GM23338 (cell line): ENCODE measurements around the gene RFX8. TPM values are rescaled to one million over a fixed set of nuclear protein-coding genes. Genes with fewer than 3 reads are reported as not detected.

Source experiments
- ATAC-seq: fragments of 200-7000 bp; cut with Tn5 transposase; 3 replicates; pipeline ENCODE4 v1.9.1; 2020
- DNase-seq: peaks from one replicate; pipeline ENCODE4 v3.0.0-alpha.2; 2015; ENCODE audit warnings: low spot score
- H2AFZ ChIP-seq: fragments of 200-600 bp; sonication (generic); 2 replicates; pipeline ENCODE4 v1.8.0; 2016; ENCODE audit warnings: antibody characterized with exemption, mild to moderate bottlenecking, moderate library complexity
- H3F3A ChIP-seq: fragments of 200-600 bp; sonication (generic); replicated peaks from 2 replicates; pipeline ENCODE4 v1.8.0; 2017; ENCODE audit warnings: antibody characterized with exemption, mixed run types, low read depth
- H3K27ac ChIP-seq: fragments of 200-600 bp; sonication (generic); 2 replicates; pipeline ENCODE4 v1.6.1; 2016; ENCODE audit warnings: low read depth
- H3K27me3 ChIP-seq: fragments of 200-600 bp; sonication (generic); 2 replicates; pipeline ENCODE4 v1.8.0; 2016; ENCODE audit warnings: mild to moderate bottlenecking, mixed run types, moderate library complexity; ENCODE audit not compliant: insufficient read depth
- H3K36me3 ChIP-seq: fragments of 200-600 bp; sonication (generic); 2 replicates; pipeline ENCODE4 v1.8.0; 2016; ENCODE audit warnings: mild to moderate bottlenecking; ENCODE audit not compliant: insufficient read depth
- H3K4me1 ChIP-seq: fragments of 200-600 bp; sonication (generic); 2 replicates; pipeline ENCODE4 v1.8.0; 2016; ENCODE audit warnings: mild to moderate bottlenecking, moderate library complexity; ENCODE audit not compliant: insufficient read depth
- H3K4me2 ChIP-seq: fragments of 200-600 bp; sonication (generic); 2 replicates; pipeline ENCODE4 v1.7.1; 2017; ENCODE audit warnings: mixed run types
- H3K4me3 ChIP-seq: fragments of 200-600 bp; sonication (generic); 2 replicates; pipeline ENCODE4 v1.6.1; 2016; ENCODE audit warnings: mixed run types
- H3K79me2 ChIP-seq: fragments of 200-600 bp; sonication (generic); replicated peaks from 2 replicates; pipeline ENCODE4 v1.8.0; 2017; ENCODE audit warnings: mild to moderate bottlenecking; ENCODE audit not compliant: insufficient read depth
- H3K9me2 ChIP-seq: fragments of 200-600 bp; sonication (generic); 2 replicates; pipeline ENCODE4 v1.8.0; 2017; ENCODE audit not compliant: insufficient read depth
- H4K20me1 ChIP-seq: fragments of 200-600 bp; sonication (generic); replicated peaks from 2 replicates; pipeline ENCODE4 v1.8.0; 2017; ENCODE audit warnings: mild to moderate bottlenecking; ENCODE audit not compliant: insufficient read depth
- H3K27ac Mint-ChIP-seq: 2 replicates; pipeline ENCODE4 v1.8.0; 2020; ENCODE audit warnings: inconsistent platforms, mild to moderate bottlenecking, moderate library complexity, mixed read lengths
- H3K27me3 Mint-ChIP-seq: 3 replicates; pipeline ENCODE4 v1.8.0; 2022; ENCODE audit warnings: low read depth, mild to moderate bottlenecking, moderate library complexity, mixed read lengths, inconsistent platforms; ENCODE audit not compliant: insufficient read depth, poor library complexity
- H3K36me3 Mint-ChIP-seq: 3 replicates; pipeline ENCODE4 v1.8.0; 2021; ENCODE audit warnings: low read depth, mild to moderate bottlenecking, inconsistent platforms, moderate library complexity, mixed read lengths
- H3K4me1 Mint-ChIP-seq: 3 replicates; pipeline ENCODE4 v1.8.0; 2020; ENCODE audit warnings: mild to moderate bottlenecking, inconsistent platforms, mixed read lengths
- H3K4me3 Mint-ChIP-seq: 3 replicates; pipeline ENCODE4 v1.8.0; 2021; ENCODE audit warnings: moderate library complexity, mild to moderate bottlenecking, inconsistent platforms, mixed read lengths
- H3K9me3 Mint-ChIP-seq: 3 replicates; pipeline ENCODE4 v1.8.0; 2020; ENCODE audit warnings: moderate library complexity, mild to moderate bottlenecking, inconsistent platforms, mixed read lengths
- CREB1 ChIP-seq: fragments of 250-450 bp; sonication (Bioruptor Pico); IDR thresholded peaks from 2 replicates; pipeline ENCODE4 v1.5.0; 2020; ENCODE audit warnings: low read depth, mild to moderate bottlenecking, moderate library complexity
- CTCF ChIP-seq, 2 experiments: fragments of 200-600 bp in 1 of 2; sonication (generic) in 1 of 2; conservative IDR thresholded peaks; 2 replicates each; pipeline versions ENCODE4 v1.5.1 to v1.6.1; 2016 to 2017; ENCODE audit warnings: antibody characterized with exemption in 2 of 2, low read depth in 2 of 2, mild to moderate bottlenecking in 2 of 2, moderate library complexity in 1 of 2
- ETS1 ChIP-seq: IDR thresholded peaks from 2 replicates; pipeline ENCODE4 v1.6.1; 2016; ENCODE audit warnings: antibody characterized with exemption
- EZH2phosphoT487 ChIP-seq: fragments of 200-600 bp; sonication (generic); IDR thresholded peaks from one replicate; pipeline ENCODE4 v1.8.1; 2018; ENCODE audit warnings: antibody characterized with exemption; ENCODE audit not compliant: unreplicated experiment
- JUNB ChIP-seq: IDR thresholded peaks from one replicate; pipeline ENCODE4 v1.6.1; 2016; ENCODE audit warnings: antibody characterized with exemption; ENCODE audit not compliant: unreplicated experiment
- REST ChIP-seq: IDR thresholded peaks from one replicate; pipeline ENCODE4 v1.6.1; 2018; ENCODE audit warnings: antibody characterized with exemption; ENCODE audit not compliant: unreplicated experiment
- STAT1 ChIP-seq: IDR thresholded peaks from one replicate; pipeline ENCODE4 v1.6.1; 2016; ENCODE audit warnings: antibody characterized with exemption; ENCODE audit not compliant: unreplicated experiment
- ZNF114 ChIP-seq: fragments of 250-450 bp; sonication (Bioruptor Pico); IDR thresholded peaks from 2 replicates; pipeline ENCODE4 v1.5.0; 2020; ENCODE audit warnings: mild to moderate bottlenecking, moderate library complexity
- ZNF331 ChIP-seq: fragments of 250-450 bp; sonication (Bioruptor Pico); IDR thresholded peaks from 2 replicates; pipeline ENCODE4 v1.5.0; 2020; ENCODE audit warnings: low read depth, mild to moderate bottlenecking, moderate library complexity
- ZNF462 ChIP-seq: fragments of 250-450 bp; sonication (Bioruptor Pico); IDR thresholded peaks from 2 replicates; pipeline ENCODE4 v1.5.0; 2020; ENCODE audit warnings: mild to moderate bottlenecking, moderate library complexity
- polyA plus RNA-seq: library from polyadenylated mRNA; unstranded; fragments of >200 nt; fragmentation: Nextera tagmentation; extraction: Ambion mirVana; gene quantifications from 2 replicates; pipeline ENCODE4 v1.2.1, GENCODE V29; 2016
- total RNA-seq: library from RNA; depleted of rRNA; stranded (reverse); fragments of >200 nt; shearing (Covaris generic); gene quantifications from 2 replicates; pipeline ENCODE4 v1.2.3, GENCODE V29; 2014

RFX8 gene
- total and polyA plus RNA-seq, 2 experiments from 2014 or later: 0.65 to 1.5 TPM

GRCh38 chr2:101412092-101412694 lies 62.7 kb downstream of the RFX8 start (continued):
- TF ChIP-seq CTCF (conservative IDR thresholded peaks at IDR 0.05; ENCODE audit: low read depth in 2 of 2): no peak
- no peak for TF ChIP-seq JUNB
- TF ChIP-seq ZNF114 (CRISPR knock-in tag): no peak

- H3K4me1 Mint-ChIP-seq: peaks cover 12% of the 10 kb centered on the region; the same call in 2 of the 3 replicates
- H3K79me2 ChIP-seq: no peaks in the 10 kb centered on the region
- no peaks in the 10 kb centered on the region; the same call in 2 of the 3 replicates for H3K36me3 Mint-ChIP-seq
- H3K27ac ChIP-seq: no peak overlapping the region
- H3K9me2 ChIP-seq: no peaks in the 10 kb centered on the region
- no peak overlapping the region for H3K4me3 ChIP-seq
- peak overlapping the region; percentile 43; the same call in 1 of the 2 replicates for H2AFZ ChIP-seq
- no peaks in the 10 kb centered on the region for H3F3A ChIP-seq
- DNase-seq (no peak), ATAC-seq (no peak)
- H3K27me3 ChIP-seq: no peaks in the 10 kb centered on the region
- H3K9me3 Mint-ChIP-seq: peaks cover 9% of the 10 kb centered on the region
- H3K36me3 ChIP-seq: no peaks in the 10 kb centered on the region
- no peak overlapping the region for H3K4me3 Mint-ChIP-seq
- H4K20me1 ChIP-seq: no peaks in the 10 kb centered on the region
- H3K27ac Mint-ChIP-seq: no peak overlapping the region
- H3K27me3 Mint-ChIP-seq: peaks cover 11% of the 10 kb centered on the region
- H3K4me1 ChIP-seq: no peaks in the 10 kb centered on the region
- no peak overlapping the region for H3K4me2 ChIP-seq
- TF ChIP-seq ZNF331 (CRISPR knock-in tag) (no peak), ZNF114 (CRISPR knock-in tag) (no peak), JUNB (no peak), EZH2phosphoT487 (no peak), STAT1 (no peak), ETS1 (no peak), ZNF462 (CRISPR knock-in tag) (no peak), REST (no peak), CREB1 (CRISPR knock-in tag) (no peak)
Observed at GRCh38 chr2:101410746-101411145, 64.2 kb downstream of the RFX8 start.
